ENCODE results near the gene SLC25A2. TPM values are rescaled to one million over a fixed set of nuclear protein-coding genes. Genes with fewer than 3 reads are reported as not detected.

Gene SLC25A2
- total and polyA plus RNA-seq, 2 of the 13 experiments (the other 11 are each of a cell fraction or from before 2014, with no cell fraction given), result 0.13 TPM; not detected in 1

GRCh38 chr5:141320225-141321169, 16.6 kb upstream of the SLC25A2 start, which contains the start of gene TAF7 (continued):
- TF ChIP-seq KLF13 (CRISPR knock-in tag; IDR thresholded peaks at IDR 0.05) (no peak), ZBTB43 (CRISPR knock-in tag; conservative IDR thresholded peaks at IDR 0.05) (peak; percentile 47), TEAD3 (CRISPR knock-in tag; optimal IDR thresholded peaks at IDR 0.05; ENCODE audit: borderline replicate concordance) (no peak), ZSCAN21 (CRISPR knock-in tag; IDR thresholded peaks at IDR 0.05; ENCODE audit: borderline replicate concordance) (no peak), ZNF382 (CRISPR knock-in tag; IDR thresholded peaks at IDR 0.05; ENCODE audit: borderline replicate concordance) (no peak), EED (CRISPR knock-in tag; IDR thresholded peaks at IDR 0.05) (0 out of 2 replicates have a peak, but pooled peaks have one; percentile 45), ZNF580 (CRISPR knock-in tag; IDR thresholded peaks at IDR 0.05; ENCODE audit: borderline replicate concordance, low read depth) (peak; percentile 37; the same call in 1 of the 2 replicates), CEBPG (CRISPR knock-in tag; IDR thresholded peaks at IDR 0.05) (0 out of 2 replicates have a peak, but pooled peaks have one; percentile 12), CERS6 (CRISPR knock-in tag; IDR thresholded peaks at IDR 0.05) (no peak), ZNF775 (CRISPR knock-in tag; IDR thresholded peaks at IDR 0.05; ENCODE audit: borderline replicate concordance) (0 out of 2 replicates have a peak, but pooled peaks have one; percentile 41), DRAP1 (CRISPR knock-in tag; IDR thresholded peaks at IDR 0.05) (peak; percentile 58; the same call in 1 of the 2 replicates), ZNF768 (CRISPR knock-in tag; IDR thresholded peaks at IDR 0.05) (peak; percentile 61; the same call in 1 of the 2 replicates), ZNF383 (CRISPR knock-in tag; IDR thresholded peaks at IDR 0.05; ENCODE audit: borderline replicate concordance) (0 out of 2 replicates have a peak, but pooled peaks have one; percentile 29), U2AF1 (optimal IDR thresholded peaks at IDR 0.05; ENCODE audit: low read depth, low read length) (peak; percentile 69), NAIF1 (CRISPR knock-in tag; IDR thresholded peaks at IDR 0.05; ENCODE audit: borderline replicate concordance) (peak; percentile 86), RAD21 (CRISPR knock-in tag; IDR thresholded peaks at IDR 0.05) (no peak), IRF2 (CRISPR knock-in tag; IDR thresholded peaks at IDR 0.05) (peak; percentile 63; the same call in 1 of the 2 replicates), CEBPZ (IDR thresholded peaks at IDR 0.05; ENCODE audit: low read length) (no peak), RNF219 (CRISPR knock-in tag; IDR thresholded peaks at IDR 0.05) (no peak), ZNF570 (CRISPR knock-in tag; IDR thresholded peaks at IDR 0.05; ENCODE audit: borderline replicate concordance) (0 out of 2 replicates have a peak, but pooled peaks have one; percentile 56)
